ENCODE data around the gene C12orf54.
"Not testable (repeated sequence)": the region's sequence is repeated elsewhere in the genome, so short reads cannot be mapped to it uniquely, and the experiment has no call there.

The C12orf54 gene

GRCh38 chr12:48482198-48482597, at the start of gene C12orf54:
Gene C12orf54, plus strand, starts transcription at chr12:48482498. Its CDS starts 799 bp downstream, at chr12:48483297.
- DNase-seq (ENCODE audit: low read depth in 2 of 2), result no peak

GRCh38 chr12:48434016-48434415, 48.3 kb upstream of the C12orf54 start:
- not testable (repeated sequence) for DNase-seq (ENCODE audit: low read depth in 2 of 2)

- DNase-seq (ENCODE audit: low read depth in 2 of 2), result no peak
Observed at GRCh38 chr12:48441069-48441468, 41.2 kb upstream of the C12orf54 start.

GRCh38 chr12:48442179-48442847, 40.0 kb upstream of the C12orf54 start:
- no peak for DNase-seq (ENCODE audit: low read depth in 2 of 2)

- DNase-seq (ENCODE audit: low read depth in 2 of 2), result no peak
Observed at GRCh38 chr12:48445538-48445937, 36.8 kb upstream of the C12orf54 start.

- no peak for DNase-seq (ENCODE audit: low read depth in 2 of 2)
Observed at GRCh38 chr12:48446161-48446776, 36.0 kb upstream of the C12orf54 start.

- no peak for DNase-seq (ENCODE audit: low read depth in 2 of 2)
Observed at GRCh38 chr12:48447755-48448154, 34.5 kb upstream of the C12orf54 start.

- no peak for DNase-seq (ENCODE audit: low read depth in 2 of 2)
Observed at GRCh38 chr12:48451372-48451771, 30.9 kb upstream of the C12orf54 start.

GRCh38 chr12:48452961-48453360, 29.3 kb upstream of the C12orf54 start:
- not testable (repeated sequence) for DNase-seq (ENCODE audit: low read depth in 2 of 2)

GRCh38 chr12:48454667-48455066, 27.6 kb upstream of the C12orf54 start:
- DNase-seq (ENCODE audit: low read depth in 2 of 2), result no peak

GRCh38 chr12:48455116-48455515, 27.2 kb upstream of the C12orf54 start:
- no peak for DNase-seq (ENCODE audit: low read depth in 2 of 2)

GRCh38 chr12:48459259-48459658, 23.0 kb upstream of the C12orf54 start:
- no peak for DNase-seq (ENCODE audit: low read depth in 2 of 2)

- not testable (repeated sequence) for DNase-seq (ENCODE audit: low read depth in 2 of 2)
Observed at GRCh38 chr12:48469027-48469426, 13.3 kb upstream of the C12orf54 start.

GRCh38 chr12:48472259-48472658, 10.0 kb upstream of the C12orf54 start, which contains the start of gene ANP32D:
Gene ANP32D, plus strand, starts transcription at chr12:48472559. Its CDS starts 106 bp downstream, at chr12:48472665.
- DNase-seq (ENCODE audit: low read depth in 2 of 2), result no peak

GRCh38 chr12:48473061-48473460, 9.2 kb upstream of the C12orf54 start:
- no peak for DNase-seq (ENCODE audit: low read depth in 2 of 2)

GRCh38 chr12:48474497-48474896, 7.8 kb upstream of the C12orf54 start:
- not testable (repeated sequence) for DNase-seq (ENCODE audit: low read depth in 2 of 2)

- DNase-seq (ENCODE audit: low read depth in 2 of 2), result no peak
Observed at GRCh38 chr12:48482930-48483329, 632 bp downstream of the C12orf54 start.

- no peak for DNase-seq (ENCODE audit: low read depth in 2 of 2)
Observed at GRCh38 chr12:48486261-48486660, 4.0 kb downstream of the C12orf54 start.

GRCh38 chr12:48486679-48487078, 4.4 kb downstream of the C12orf54 start:
- no peak for DNase-seq (ENCODE audit: low read depth in 2 of 2)

GRCh38 chr12:48489012-48489411, 6.7 kb downstream of the C12orf54 start:
- DNase-seq (ENCODE audit: low read depth in 2 of 2), result no peak

GRCh38 chr12:48489456-48489855, 7.2 kb downstream of the C12orf54 start:
- not testable (repeated sequence) for DNase-seq (ENCODE audit: low read depth in 2 of 2)

- not testable (repeated sequence) for DNase-seq (ENCODE audit: low read depth in 2 of 2)
Observed at GRCh38 chr12:48500281-48500680, 18.0 kb downstream of the C12orf54 start.

- not testable (repeated sequence) for DNase-seq (ENCODE audit: low read depth in 2 of 2)
Observed at GRCh38 chr12:48506836-48507235, 24.5 kb downstream of the C12orf54 start.
